ENCODE results near the gene CARMIL1. TPM values are rescaled to one million over a fixed set of nuclear protein-coding genes. Genes with fewer than 3 reads are reported as not detected.

Gene CARMIL1
- total RNA-seq, 1 donor from 2014 or later = 14.0 TPM

DNA sequence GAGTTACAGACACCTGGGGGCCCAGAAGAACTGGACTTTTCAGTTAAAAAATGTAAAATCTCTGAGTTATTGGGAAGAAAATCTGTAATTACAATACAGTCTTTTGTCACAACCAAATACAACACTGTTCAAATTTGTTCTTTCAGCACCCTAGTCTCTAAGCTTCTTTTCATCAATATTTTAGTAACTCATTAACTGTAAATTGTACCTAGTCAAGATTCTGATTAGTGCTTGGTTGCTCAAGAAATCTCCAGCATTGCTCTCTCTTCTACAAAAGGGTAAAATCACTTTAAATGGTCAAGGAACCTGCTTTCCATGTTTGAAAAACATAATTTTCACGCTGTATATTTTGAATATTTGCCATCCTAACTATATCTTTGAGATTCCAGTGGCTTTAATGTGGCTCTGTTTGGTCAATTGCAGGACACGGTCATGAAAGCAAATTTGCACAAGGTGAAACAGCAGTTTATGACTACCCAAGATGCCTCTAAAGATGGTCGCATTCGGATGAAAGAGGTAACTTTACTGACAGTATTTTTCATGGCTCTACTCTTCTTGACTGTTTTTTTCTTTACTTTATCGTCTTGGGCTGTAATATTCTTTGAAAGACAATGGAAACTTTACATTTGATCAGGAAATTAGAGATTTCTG is 382.1 kb downstream of the CARMIL1 start:
- DNase-seq = no peak

- DNase-seq = no peak
These were observed 386.3 kb downstream of the CARMIL1 start for GRCh38 chr6:25665455-25665854.

- DNase-seq = no peak
These were observed 390.2 kb downstream of the CARMIL1 start for GRCh38 chr6:25669413-25669812.

Small RNAs within 50 kb of the gene (small RNA-seq; reads per million reads assigned to genes)
- gene RF00019 (ENCODE audit: low replicate concordance) (not detected), gene RNU6-987P (ENCODE audit: low replicate concordance) (not detected)
